Left forelimb (tissue), 1 donor: ENCODE data around the gene ACAA2.
"Not testable (repeated sequence)": the region's sequence is repeated elsewhere in the genome, so short reads cannot be mapped to it uniquely, and the experiment has no call there.

Experiments used
- DNase-seq: peaks from one replicate; pipeline ENCODE4 v3.0.0-alpha.2; 2018; ENCODE audit warnings: low spot score

The ACAA2 gene

DNA sequence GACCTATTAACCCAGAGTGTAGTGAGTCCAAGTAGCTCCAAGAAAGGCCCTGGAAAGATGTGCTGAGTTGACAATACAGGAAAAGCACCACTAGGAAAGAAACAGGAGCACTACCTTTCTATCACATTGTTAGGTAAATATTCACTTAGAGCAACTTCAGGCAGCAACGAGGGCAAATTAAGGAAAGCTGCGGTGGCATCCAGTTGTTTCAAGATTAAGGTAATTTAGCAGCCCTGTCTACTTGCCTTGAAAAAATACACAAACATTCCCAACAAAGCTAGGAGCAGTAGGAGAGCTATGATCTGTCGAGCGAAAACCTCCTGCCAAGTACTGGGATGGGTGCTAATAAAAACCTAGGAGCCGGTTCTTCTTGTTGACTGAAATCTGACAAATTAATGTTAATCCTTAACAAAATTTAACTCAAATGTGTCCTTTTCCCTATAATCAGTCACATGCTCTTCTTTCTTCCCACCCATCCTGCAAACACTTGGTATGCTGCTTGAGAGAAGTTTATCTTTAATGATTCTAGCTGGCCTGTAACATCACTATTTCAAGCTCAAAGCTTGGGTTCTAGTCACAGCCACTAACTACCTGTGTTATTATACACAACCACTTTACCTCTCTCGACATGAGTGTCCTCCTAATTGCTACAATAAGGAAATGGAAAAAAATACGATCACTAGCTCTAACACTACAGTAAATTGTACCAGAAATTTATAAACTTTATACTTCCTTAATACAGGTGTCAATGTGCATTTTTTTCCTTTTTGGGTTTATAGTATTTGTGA, 2.0 kb downstream of the ACAA2 start:
- no peak for DNase-seq

DNA sequence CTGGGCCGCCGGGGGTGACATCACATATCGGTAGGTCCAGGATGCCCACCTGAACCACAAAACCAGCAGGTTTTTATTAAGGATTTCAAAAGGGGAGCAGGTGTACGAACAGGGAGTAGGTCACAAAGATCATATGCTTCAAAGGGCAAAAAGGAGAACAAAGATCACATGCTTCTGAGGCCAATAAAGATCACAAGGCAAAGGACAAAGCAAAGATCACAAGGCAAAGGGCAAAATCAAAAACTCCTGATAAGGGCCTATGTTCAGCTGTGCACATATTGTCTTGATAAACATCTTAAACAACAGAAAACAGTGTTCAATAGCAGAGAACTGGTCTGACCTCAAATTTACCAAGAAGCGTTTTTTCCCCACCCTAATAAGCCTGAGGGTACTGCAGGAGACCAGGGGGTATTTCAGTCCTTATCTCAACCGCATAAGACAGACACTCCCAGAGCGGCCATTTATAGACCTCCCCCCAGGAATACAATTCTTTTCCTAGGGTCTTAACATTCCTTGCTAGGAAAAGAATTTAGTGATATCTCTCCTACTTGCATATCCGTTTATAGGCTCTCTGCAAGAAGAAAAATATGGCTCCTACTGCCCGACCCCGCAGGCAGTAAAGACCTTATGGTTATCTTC, 4.7 kb downstream of the ACAA2 start:
- not testable (repeated sequence) for DNase-seq

DNA sequence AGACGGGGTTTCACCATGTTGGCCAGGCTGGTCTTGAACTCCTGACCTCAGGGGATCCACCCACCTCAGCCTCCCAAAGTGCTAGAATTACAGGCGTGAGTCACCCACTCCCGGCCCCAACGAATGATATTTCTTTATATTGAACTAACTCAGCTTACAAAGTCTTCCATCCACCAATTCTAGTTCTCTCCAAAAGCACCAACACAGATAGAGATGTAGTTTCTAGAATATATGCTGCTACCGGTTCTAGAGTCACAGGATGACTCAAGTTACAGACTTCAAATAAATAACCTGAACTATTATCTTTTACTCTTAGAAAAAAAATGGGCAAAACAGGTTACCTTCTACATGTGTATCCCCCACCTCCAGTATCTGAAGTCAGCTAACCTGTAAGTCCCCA, 9.2 kb downstream of the ACAA2 start:
- DNase-seq: no peak

DNA sequence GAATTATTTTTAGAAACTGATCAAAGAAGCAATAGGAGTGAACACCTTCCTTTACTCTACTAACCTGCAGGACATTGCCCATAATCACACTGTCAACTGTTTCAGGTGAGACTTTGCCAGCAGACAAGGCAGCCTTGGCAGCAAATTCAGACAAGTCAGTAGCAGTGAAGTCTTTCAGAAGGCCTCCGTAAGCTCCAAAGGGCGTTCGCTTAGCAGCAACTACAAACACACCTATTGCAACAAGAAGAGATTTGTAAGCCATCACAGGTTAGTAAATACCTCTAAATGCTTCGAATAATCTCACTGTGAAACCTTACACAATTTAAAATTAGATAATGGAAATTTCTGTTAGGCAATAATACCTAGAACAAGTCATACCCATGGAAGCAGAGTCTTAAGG, 10.7 kb downstream of the ACAA2 start:
- DNase-seq: no peak

DNA sequence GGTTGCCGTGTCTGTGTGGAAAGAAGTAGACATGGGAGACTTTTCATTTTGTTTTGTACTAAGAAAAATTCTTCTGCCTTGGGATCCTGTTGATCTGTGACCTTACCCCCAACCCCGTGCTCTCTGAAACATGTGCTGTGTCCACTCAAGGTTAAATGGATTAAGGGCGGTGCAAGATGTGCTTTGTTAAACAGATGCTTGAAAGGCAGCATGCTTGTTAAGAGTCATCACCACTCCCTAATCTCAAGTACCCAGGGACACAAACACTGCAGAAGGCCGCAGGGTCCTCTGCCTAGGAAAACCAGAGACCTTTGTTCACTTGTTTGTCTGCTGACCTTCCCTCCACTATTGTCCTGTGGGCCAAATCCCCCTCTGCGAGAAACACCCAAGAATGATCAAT, 12.8 kb downstream of the ACAA2 start:
- not testable (repeated sequence) for DNase-seq

DNA sequence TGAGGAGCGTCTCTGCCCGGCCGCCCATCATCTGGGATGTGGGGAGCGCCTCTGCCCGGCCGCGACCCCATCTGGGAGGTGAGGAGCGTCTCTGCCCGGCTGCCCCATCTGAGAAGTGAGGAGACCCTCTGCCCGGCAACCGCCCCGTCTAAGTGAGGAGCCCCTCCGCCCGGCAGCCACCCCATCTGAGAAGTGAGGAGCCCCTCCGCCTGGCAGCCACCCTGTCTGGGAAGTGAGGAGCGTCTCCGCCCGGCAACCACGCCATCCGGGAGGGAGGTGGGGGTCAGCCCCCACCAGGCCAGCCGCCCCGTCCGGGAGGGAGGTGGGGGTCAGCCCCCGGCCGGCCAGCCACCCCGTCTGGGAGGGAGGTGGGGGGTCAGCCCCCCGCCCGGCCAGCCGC, 13.5 kb downstream of the ACAA2 start:
- DNase-seq: not testable (repeated sequence)

DNA sequence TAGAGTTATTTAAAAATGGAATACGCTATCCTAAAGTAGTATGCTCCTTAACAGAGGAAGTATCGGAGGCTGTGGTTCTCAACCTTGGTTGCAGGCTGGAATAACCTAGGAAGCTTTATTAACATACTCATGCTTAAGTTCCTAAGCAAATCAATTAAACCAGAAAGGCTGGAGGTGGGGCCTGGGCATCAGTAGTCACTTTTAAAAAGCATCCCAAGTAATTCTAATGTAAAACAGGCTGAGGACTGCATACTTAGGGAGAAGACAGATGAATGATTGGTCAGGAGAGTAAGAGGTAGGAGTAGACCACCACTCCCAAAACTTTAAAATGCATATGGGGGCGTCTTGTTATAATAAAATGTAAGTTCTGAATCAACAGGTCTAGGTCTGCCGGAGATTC, 15.3 kb downstream of the ACAA2 start:
- no peak for DNase-seq

DNA sequence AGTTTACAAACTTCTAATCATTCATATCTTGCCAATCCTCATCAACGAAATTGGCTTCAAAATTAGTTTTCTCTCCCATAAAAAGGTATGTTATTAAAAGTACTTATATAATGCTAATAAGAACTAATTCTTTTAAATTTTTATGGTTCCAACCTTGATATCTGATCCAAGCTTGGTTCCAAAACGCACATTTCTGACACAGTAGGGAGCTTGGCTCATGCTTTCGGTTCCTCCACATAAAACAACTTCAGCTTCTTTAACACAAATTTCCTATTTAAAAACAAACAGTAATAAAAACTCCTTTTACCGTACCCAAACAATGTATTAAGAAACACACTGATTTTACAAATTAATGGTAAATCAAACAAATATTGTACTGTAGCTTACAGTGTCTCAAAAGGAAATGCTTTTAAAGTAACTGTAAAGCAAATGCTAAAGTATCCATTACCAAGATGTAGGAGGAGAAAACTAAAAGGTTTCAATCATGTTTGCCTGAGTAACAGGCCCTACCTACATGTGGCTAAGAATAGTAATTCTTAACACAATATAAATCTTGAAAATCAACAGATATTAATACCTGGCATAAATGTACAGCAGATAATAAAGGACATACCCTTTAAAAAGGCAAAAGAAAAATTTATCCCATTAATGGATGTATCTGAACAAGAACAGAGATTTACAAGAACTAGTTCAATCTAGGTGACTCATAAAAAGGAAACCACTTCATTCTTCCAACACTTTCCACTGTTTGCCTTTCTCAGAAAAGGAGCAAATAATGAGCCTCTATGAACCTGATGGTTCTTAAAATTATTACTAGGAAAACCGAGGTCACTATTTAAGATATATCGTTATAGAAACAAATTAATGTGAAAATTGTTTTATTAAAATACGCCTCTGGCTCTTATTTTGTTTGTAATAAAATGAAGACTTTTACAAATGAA, 17.5 kb downstream of the ACAA2 start:
- no peak for DNase-seq

DNA sequence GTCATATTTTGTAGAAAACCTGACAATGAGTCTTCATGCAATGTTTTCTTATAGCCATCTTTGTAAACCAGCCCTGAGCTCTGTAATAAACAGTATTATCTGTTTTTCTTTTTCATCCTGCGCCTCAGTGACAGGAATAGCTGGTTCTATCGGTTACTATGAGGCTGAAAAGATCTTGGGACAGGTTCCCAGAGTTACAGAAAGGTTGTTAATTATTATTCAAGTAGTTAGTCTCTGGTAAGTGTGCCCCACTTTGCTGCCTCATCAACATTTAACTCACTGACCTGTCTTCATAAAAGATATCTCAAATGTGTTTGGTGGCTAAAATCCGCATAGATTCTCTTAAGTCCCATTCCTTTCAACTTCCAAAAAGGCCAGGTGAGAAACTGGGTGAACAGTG, 18.6 kb downstream of the ACAA2 start:
- DNase-seq: no peak

DNA sequence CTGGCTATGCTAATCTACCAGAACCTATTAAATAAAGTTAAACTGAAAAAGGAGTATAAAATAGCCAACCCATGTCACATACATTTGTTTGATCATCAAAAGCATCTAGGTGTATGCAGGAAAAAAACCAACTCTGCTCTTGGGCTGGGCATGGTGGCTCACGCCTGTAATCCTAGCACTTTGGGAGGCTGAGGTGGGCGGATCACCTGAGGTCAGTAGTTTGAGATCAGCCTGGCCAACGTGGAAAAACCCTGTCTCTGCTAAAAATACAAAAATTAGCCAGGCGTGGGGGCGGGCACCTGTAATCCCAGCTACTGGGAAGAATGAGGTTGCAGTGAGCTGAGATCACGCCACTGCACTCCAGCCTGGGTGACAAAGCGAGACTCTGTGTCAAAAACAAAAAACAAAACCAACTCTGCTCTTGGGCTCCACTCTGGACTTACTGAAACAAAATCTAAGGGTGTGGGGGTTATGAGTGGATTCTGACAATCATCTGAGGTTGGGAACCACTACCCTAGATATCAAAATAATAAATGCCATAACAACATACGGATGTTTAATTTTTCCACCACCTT, 23.7 kb downstream of the ACAA2 start:
- DNase-seq: not testable (repeated sequence)

DNA sequence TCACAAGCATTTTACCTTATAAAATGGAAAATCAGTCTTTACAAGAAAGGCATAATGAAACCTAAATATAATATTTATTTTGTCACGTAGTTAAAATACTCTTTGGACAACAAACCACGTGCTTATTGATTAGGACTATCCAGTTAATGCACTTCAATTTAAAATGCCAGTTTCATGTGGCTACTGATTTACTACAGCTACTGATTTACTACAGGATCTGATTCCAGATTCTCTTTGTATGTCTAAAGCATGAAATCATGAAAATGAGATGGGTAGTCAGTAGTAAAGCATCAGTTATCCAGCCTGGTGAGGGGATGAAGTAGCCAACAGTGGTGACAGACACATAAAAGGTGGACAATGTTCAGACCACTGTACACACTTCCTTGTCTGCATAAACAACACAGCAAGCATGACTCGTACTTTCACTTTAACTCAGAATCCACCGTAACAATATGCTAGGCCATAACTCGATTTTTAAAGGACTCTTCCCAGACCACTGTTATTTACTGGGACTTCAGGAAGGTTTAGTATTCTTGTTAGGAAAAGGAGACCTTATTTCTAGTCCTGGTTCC, 24.9 kb downstream of the ACAA2 start:
- no peak for DNase-seq

DNA sequence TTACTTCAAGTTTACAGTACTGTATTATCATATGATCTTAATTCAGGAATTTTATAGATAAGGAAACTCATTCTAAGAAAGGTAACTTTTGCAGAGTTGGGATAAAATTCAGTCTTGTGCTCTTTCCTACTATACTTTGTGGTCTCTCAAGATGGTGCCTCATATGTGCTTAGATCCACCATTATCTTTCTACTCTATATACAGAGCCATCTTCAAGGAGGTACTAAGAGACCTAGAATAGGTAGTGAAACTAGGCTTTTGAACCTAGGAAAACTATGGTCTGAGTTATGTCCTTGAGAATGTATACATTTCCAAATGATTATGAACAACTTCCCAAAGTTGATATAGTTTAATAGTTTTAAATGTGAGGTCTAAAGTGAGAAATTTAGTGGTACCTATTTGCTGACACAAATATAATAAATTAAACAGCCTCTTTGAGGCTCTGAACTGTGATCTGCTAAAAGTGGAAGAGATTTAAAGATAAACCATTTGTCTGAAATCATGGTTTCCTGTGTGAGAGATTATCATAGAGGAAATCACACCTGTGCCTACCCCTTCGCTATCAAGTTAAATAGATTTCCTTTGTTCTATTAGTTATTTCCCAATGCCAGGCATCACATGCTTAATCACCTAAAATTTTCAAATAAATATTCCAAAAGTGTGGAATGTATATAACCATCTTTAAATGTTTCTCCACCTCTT, 27.2 kb downstream of the ACAA2 start:
- DNase-seq: no peak

DNA sequence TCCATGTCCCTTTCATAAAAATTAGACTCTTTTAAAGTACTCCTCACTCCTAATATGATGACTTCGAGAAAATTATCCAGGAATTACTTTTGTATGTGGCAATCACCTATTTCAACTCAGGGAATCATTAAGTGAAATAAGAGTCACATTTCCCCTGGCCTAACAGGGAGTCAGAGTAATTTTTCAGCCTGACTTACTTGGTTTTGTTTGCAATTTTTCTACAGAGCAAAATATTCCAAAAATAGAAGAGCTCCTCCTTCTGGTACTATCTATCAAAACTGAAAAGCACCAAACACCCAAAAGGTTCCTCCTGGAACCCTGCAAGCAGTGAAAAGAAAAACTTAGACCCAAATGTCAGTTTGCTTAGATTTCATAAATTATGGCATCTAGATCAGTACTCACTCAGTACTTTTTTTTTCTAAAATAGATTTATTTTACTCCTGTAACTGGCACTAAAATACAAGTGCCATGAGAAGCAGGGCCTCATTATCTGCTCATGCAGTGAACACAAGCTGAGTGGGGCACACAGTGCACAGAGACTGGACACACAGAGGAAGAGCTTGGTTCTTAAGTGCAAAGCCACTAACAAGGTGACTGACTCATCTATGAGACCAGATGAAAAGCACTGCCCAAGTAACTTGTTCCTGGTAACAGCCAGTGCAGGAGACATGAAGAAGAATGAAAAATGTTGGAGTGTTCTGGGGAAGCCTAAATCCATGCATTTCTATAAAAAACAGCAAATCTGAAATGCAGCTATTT, 28.7 kb downstream of the ACAA2 start:
- DNase-seq: no peak

DNA sequence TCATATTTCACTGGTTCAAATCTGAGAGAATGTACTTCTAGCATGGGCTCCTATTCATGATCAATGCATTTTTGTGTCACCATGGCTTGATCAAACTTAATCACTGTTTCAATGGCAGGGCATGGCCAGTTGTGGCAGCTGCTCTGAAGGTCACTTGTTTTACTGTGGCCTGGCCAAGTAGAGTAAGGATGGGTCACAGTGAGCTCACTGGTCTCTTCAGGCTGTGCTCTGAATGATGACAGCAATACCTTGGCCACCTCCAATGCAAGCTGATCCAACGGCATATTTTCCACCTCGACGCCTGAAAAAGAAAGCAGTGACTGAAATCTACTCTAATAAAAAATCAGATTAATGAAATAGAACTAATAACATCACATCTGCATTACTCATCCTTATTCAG, 29.7 kb downstream of the ACAA2 start:
- DNase-seq: not testable (repeated sequence)

DNA sequence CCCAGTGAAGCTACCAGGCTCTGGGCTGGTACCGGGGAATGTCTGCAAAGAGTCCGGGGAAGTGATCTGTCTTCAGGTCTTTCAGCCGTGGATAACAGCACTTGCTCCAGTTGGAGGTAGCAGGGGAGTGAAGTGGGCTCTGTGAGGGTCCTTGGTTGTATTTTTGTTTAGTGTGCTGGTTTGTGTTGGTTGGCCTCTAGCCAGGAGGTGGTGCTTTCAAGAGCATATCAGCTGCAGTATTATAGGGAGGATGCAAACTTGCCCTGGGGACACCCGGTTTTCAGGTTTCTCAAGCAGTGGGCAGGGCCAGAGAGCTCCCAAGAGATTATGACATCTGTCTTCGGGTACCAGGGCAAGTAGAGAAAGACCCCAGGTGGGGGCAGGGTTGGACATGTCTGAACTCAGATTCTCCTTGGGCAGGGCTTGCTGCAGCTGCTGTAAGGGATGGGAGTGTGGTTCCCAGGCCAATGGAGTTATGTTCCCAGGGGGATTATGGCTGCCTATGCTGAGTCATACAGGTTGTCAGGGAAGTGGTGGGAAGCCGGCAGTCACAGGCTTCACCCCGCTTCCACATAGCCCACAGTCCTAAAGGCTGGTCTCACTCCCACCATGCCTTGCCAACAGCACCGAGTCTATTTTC, 34.4 kb downstream of the ACAA2 start:
- DNase-seq: no peak

DNA sequence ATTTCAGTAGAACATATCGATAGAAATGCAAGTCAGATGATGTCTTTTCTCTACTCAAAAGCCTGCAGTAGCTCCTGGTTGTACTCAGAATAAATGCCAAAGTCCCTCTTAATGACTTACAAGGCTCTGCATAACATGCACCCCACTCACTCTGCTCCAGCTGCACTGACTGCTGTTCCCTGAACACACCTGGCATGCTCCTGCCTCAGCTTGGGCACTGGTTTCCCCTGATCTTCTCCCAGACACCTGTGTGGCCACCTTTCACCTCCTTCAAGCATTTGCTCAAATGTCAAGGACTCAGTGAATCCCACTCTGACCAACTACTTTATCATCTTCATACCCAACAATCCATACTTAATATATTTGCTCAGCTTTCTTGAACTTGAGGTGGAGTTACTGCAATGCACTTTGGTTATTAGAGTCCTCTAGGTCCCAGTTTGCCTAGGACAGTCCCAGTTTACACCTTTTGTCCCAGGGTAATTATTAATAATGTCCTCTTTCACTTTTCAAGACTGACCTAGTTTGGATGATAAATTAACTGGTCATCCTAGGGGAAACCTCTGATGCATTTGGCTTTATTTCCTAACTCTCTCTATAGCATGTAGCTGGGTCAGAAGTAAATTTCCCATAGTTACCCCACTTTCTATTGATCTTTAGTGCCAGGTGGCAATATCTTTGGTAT, 44.1 kb downstream of the ACAA2 start:
- no peak for DNase-seq

DNA sequence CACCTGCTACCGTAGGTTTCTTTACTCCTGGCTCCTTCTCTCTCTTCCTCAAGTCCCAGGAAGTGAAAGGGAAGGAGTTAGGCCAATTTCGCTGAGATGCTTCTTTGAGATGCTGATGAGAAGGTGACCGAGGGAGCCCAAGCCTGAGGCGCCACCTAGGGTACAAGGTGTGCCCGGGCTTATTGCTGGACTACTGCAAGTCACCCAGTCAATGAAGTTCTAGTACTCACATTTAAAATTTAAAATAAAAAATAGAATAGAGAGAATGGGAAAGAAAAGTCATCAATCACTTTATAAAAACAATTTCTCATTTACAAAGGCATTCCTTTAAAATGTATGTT, 45.3 kb downstream of the ACAA2 start:
- DNase-seq: no peak

DNA sequence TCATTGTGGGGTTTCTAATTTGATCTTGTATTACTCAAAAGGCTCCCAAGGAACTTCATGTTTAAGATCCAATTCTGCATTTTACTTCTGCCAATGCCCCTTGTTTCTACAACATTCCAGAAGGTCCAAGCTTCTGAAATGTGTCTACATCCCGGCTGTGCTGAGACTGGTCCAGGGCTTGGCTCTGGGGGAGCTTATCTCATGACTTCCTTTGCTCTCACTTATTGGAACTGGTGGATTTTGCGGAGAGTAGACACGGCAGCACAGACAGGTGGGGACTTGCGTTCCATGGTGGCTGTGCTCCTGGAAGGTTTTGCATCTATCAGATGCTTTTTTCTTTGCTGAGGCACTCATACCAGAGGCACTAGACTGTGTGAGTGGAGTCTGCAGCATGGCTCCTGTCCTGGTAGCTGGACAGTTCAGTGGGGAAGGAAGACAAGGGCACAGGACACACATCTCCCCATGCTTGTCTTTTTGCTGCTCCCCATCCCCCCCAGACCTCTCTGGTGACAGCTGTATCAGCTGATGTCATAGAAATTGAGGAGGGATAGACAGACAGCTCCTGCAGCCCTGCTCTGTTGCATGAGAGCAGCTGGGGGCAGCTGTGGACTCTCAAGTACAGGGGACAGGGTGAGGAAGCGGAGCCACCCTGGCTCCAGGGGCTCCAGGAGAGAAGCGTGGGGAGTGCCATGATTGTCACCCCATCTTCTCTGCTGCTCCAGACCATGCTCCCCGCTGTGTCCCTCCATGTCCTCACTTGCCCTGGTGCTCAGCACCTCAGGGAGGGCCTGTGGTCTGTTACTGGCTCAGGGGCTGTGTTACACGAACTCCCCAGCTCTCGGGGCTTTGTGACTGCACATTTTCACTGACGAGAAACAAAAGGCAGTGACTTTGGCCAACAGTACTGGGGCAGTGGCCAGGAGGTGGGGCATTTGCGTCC, 46.0 kb downstream of the ACAA2 start:
- no peak for DNase-seq
